Activated naive CD8-positive, alpha-beta T cell (primary cell): ENCODE data around the gene NRBF2.
A peak's percentile ranks its signal among the peaks of the same experiment; 100 is the strongest.
"Not testable (repeated sequence)": the region's sequence is repeated elsewhere in the genome, so short reads cannot be mapped to it uniquely, and the experiment has no call there.

Source experiments
- H3K27ac Mint-ChIP-seq: one replicate; pipeline ENCODE4 v1.8.0; 2021; ENCODE audit warnings: mixed read lengths
- H3K27me3 Mint-ChIP-seq: one replicate; pipeline ENCODE4 v1.8.0; 2021; ENCODE audit warnings: mixed read lengths
- H3K36me3 Mint-ChIP-seq: one replicate; pipeline ENCODE4 v1.8.0; 2021; ENCODE audit warnings: mixed read lengths
- H3K4me1 Mint-ChIP-seq: one replicate; pipeline ENCODE4 v1.8.0; 2021; ENCODE audit warnings: low read depth, mixed read lengths
- H3K4me3 Mint-ChIP-seq: one replicate; pipeline ENCODE4 v1.8.0; 2021; ENCODE audit warnings: mild to moderate bottlenecking, mixed read lengths
- H3K9me3 Mint-ChIP-seq: one replicate; pipeline ENCODE4 v1.8.0; 2021; ENCODE audit warnings: low read depth, mixed read lengths

NRBF2 gene

GRCh38 chr10:63133056-63133820 is at the start of gene NRBF2:
NRBF2 (plus strand) TSS chr10:63133328; CDS start chr10:63133471, 143 bp downstream.
- H3K4me3 Mint-ChIP-seq = peak within 1 kb of the TSS; percentile 92
- peaks cover 40% of the 10 kb centered on the region for H3K4me1 Mint-ChIP-seq
- H3K27me3 Mint-ChIP-seq = peaks cover 2% of the 10 kb centered on the region
- no peaks in the 10 kb centered on the region for H3K9me3 Mint-ChIP-seq
- H3K27ac Mint-ChIP-seq = peak within 1 kb of the TSS; percentile 94
- H3K36me3 Mint-ChIP-seq = peaks cover 4% of the 10 kb centered on the region

- H3K4me1 Mint-ChIP-seq, H3K9me3 Mint-ChIP-seq, H3K27ac Mint-ChIP-seq, H3K27me3 Mint-ChIP-seq, H3K36me3 Mint-ChIP-seq, H3K4me3 Mint-ChIP-seq: not testable (repeated sequence)
Measured at GRCh38 chr10:63083406-63083805, 49.7 kb upstream of the NRBF2 start.

DNA sequence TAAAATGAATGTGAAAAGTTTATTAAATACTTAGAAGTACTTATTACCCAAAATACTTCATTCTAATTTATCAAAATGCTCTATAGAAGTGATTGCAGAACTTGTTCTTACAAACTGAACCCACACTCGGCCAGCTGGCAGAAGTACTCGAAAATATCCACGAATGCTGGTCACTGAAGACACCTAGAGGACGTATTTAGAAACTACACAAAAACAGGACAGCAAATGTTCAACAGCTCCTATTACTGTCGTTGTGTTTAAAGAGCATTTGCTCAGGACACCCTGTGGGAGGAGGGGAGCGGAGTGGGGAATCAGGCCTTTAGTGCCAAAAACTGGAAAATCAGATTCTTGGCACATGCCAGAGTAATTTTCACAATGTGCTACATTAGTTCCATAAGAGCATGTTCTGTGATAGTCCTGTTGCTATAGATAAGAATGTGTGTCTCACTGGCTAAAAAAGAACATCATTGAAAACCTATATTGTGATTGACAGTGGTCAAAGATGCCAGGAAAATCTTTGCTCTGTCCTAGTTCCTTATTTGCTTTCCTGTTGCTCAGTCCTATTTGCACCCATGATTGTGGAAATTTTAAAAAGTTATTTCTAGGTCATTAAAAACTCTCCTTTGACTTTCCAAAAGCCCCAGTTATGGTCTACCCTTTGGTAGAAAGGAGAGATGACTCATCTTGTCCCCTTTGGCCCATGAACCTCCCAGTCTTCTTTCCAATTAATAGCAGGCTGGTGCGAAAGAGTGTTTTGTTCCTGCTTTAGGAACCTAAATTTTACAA is 49.0 kb upstream of the NRBF2 start:
- Mint-ChIP-seq H3K4me3 (no peak overlapping the region), H3K9me3 (no peaks in the 10 kb centered on the region), H3K27me3 (peaks cover 4% of the 10 kb centered on the region), H3K27ac (no peak overlapping the region), H3K36me3 (no peaks in the 10 kb centered on the region), H3K4me1 (no peaks in the 10 kb centered on the region)

DNA sequence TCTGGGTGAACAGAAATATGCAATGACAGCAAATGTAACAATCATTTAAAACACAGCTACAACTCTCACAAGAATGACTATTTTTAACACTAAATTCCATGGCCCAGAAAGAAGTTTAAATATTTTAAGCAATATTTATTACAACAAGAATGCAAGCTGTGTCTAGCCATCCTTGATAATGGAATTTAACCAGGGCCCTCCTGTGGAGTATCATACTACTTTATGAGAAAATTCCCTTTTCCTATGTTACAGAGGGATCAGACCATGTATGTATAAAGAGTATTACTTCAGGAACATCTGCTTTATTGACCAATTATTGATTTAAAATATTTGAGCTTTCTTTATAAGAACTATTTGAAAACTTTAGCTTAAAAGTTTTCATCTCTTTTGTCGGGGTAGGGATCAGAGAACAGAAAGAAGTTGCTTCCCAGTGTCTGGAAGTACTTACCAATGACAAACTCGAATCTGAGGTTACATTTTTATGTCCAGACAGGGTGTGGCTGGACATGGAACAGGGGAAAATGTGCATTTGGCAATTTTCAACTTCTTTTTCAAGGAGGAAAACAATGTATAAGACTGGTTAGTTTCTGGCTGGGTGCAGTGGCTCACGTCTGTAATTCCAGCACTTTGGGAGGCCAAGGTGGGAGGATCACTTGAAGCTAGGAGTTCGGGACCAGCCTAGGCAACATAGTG is 48.3 kb upstream of the NRBF2 start:
- H3K27me3 Mint-ChIP-seq = peaks cover 4% of the 10 kb centered on the region
- no peak overlapping the region for H3K27ac Mint-ChIP-seq
- no peak overlapping the region for H3K4me3 Mint-ChIP-seq
- H3K36me3 Mint-ChIP-seq = no peaks in the 10 kb centered on the region
- no peaks in the 10 kb centered on the region for H3K9me3 Mint-ChIP-seq
- H3K4me1 Mint-ChIP-seq = no peaks in the 10 kb centered on the region

GRCh38 chr10:63093227-63093626 is 39.9 kb upstream of the NRBF2 start:
- Mint-ChIP-seq H3K27me3 (peaks cover 3% of the 10 kb centered on the region), H3K36me3 (no peaks in the 10 kb centered on the region), H3K27ac (no peak overlapping the region), H3K9me3 (no peaks in the 10 kb centered on the region), H3K4me1 (no peaks in the 10 kb centered on the region), H3K4me3 (no peak overlapping the region)

DNA sequence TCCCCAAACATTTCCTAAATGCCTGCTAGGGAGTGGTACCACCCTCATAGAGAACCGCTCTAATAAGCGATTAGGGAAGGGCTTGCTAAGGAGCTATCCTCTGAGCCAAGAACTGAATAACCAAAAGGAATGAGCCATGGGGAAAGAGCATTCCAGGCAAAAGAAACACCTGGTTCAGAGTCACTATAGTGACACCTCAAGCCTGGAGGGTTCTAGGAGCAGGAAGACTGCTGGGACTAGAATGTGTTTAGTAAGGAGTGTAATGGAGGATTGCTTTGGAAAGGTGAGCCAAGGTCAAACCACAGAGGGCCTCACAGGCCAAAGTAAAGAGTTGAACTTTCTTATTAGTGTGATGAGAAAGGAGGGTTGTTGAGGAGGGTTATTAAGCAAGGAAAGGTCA is 38.7 kb upstream of the NRBF2 start:
- no peak overlapping the region for H3K4me3 Mint-ChIP-seq
- H3K4me1 Mint-ChIP-seq = no peaks in the 10 kb centered on the region
- H3K27ac Mint-ChIP-seq = no peak overlapping the region
- no peaks in the 10 kb centered on the region for H3K9me3 Mint-ChIP-seq
- H3K36me3 Mint-ChIP-seq = no peaks in the 10 kb centered on the region
- H3K27me3 Mint-ChIP-seq = peaks cover 3% of the 10 kb centered on the region

DNA sequence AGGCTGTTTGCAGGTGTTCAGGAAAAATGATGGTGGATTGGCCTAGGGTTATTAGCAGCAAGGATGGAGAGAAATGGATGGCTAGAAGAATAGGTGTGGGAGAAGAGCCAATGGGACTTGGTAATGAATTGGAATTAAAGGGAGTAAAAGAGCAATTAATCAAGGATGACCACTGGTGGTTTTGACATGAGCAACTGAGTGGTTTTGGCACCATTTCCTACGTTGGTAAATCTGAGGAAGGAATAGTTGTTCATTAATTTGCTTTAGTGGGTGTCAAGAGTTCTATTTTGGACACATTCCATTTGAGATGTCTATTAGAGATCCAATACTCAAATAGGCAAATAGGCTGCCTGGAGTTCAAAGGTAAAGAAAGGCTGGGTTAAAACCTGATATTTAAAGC is 38.2 kb upstream of the NRBF2 start:
- no peak overlapping the region for H3K27ac Mint-ChIP-seq
- H3K27me3 Mint-ChIP-seq = peaks cover 3% of the 10 kb centered on the region
- no peaks in the 10 kb centered on the region for H3K9me3 Mint-ChIP-seq
- no peaks in the 10 kb centered on the region for H3K4me1 Mint-ChIP-seq
- no peaks in the 10 kb centered on the region for H3K36me3 Mint-ChIP-seq
- no peak overlapping the region for H3K4me3 Mint-ChIP-seq

GRCh38 chr10:63099734-63100133 is 33.4 kb upstream of the NRBF2 start:
- H3K27me3 Mint-ChIP-seq = peaks cover 13% of the 10 kb centered on the region
- no peak overlapping the region for H3K27ac Mint-ChIP-seq
- H3K36me3 Mint-ChIP-seq = no peaks in the 10 kb centered on the region
- no peaks in the 10 kb centered on the region for H3K9me3 Mint-ChIP-seq
- no peak overlapping the region for H3K4me3 Mint-ChIP-seq
- H3K4me1 Mint-ChIP-seq = no peaks in the 10 kb centered on the region

GRCh38 chr10:63101091-63101490 is 32.0 kb upstream of the NRBF2 start:
- not testable (repeated sequence) for H3K4me1 Mint-ChIP-seq, H3K9me3 Mint-ChIP-seq, H3K27ac Mint-ChIP-seq, H3K4me3 Mint-ChIP-seq, H3K36me3 Mint-ChIP-seq
- peaks cover 11% of the 10 kb centered on the region for H3K27me3 Mint-ChIP-seq

- not testable (repeated sequence) for H3K36me3 Mint-ChIP-seq, H3K4me1 Mint-ChIP-seq, H3K9me3 Mint-ChIP-seq, H3K4me3 Mint-ChIP-seq, H3K27ac Mint-ChIP-seq
- peaks cover 13% of the 10 kb centered on the region for H3K27me3 Mint-ChIP-seq
Measured at GRCh38 chr10:63102279-63102883, 30.7 kb upstream of the NRBF2 start.

DNA sequence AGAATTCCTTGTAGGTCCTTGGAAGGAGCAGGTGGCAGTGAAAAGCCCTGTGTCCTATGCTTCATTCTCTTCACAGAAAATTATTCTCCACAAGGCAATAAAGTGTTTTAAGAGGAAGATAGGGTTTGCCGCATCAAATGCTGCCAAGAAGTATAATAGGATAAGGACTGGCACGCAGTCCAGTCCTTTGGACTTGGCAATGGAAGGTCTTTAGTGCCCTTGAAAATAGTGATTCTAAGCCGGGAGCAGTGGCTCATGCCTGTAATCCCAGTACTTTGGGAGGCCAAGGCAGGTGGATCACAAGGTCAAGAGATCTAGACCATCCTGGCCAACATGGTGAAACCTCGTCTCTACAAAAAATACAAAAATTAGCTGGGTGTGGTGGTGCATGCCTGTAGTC is 29.9 kb upstream of the NRBF2 start:
- not testable (repeated sequence) for H3K27ac Mint-ChIP-seq, H3K4me1 Mint-ChIP-seq, H3K4me3 Mint-ChIP-seq, H3K36me3 Mint-ChIP-seq, H3K9me3 Mint-ChIP-seq
- peaks cover 13% of the 10 kb centered on the region for H3K27me3 Mint-ChIP-seq

- H3K9me3 Mint-ChIP-seq = no peaks in the 10 kb centered on the region
- H3K4me1 Mint-ChIP-seq = no peaks in the 10 kb centered on the region
- no peak overlapping the region for H3K27ac Mint-ChIP-seq
- no peaks in the 10 kb centered on the region for H3K36me3 Mint-ChIP-seq
- H3K27me3 Mint-ChIP-seq = peaks cover 13% of the 10 kb centered on the region
- no peak overlapping the region for H3K4me3 Mint-ChIP-seq
Measured at GRCh38 chr10:63103971-63104409, 29.1 kb upstream of the NRBF2 start.

- H3K27me3 Mint-ChIP-seq = peaks cover 13% of the 10 kb centered on the region
- no peaks in the 10 kb centered on the region for H3K4me1 Mint-ChIP-seq
- H3K4me3 Mint-ChIP-seq = no peak overlapping the region
- H3K9me3 Mint-ChIP-seq = no peaks in the 10 kb centered on the region
- H3K36me3 Mint-ChIP-seq = no peaks in the 10 kb centered on the region
- no peak overlapping the region for H3K27ac Mint-ChIP-seq
Measured at GRCh38 chr10:63105225-63106110, 27.7 kb upstream of the NRBF2 start.

DNA sequence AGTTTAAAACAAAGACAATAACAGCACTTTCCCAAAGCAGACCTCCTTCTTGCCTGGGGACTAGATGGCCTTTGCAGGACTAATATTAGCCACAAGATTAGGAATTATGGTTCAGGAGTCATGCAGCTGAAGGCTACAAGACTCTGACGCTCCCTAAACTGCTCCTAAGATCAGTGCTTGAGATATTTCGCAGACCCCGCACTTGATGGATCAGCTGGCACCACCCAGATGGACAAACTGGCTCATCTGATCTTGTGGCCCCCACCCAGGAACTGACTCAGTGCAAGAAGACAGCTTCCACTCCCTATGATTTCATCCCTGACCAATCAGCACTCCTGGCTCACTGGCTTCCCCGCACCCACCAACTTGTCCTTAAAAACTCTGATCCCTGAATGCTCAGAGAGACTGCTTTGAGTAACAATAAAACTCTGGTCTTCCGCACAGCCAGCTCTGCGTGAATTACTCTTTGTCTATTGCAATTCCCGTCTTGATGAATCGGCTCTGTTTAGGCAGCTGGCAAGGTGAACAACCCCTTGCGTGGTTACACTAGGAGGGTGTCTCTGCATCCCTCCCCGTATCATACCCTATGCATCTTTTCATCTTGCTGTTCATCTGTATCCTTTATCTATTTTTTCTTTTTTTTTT is 26.9 kb upstream of the NRBF2 start:
- H3K4me1 Mint-ChIP-seq = no peaks in the 10 kb centered on the region
- no peak overlapping the region for H3K27ac Mint-ChIP-seq
- H3K9me3 Mint-ChIP-seq = no peaks in the 10 kb centered on the region
- H3K36me3 Mint-ChIP-seq = peaks cover 3% of the 10 kb centered on the region
- H3K4me3 Mint-ChIP-seq = no peak overlapping the region
- peaks cover 12% of the 10 kb centered on the region for H3K27me3 Mint-ChIP-seq
